ENCODE measurements around the gene PIGO. TPM values are rescaled to one million over a fixed set of nuclear protein-coding genes. Genes with fewer than 3 reads are reported as not detected.

Gene PIGO
- total and polyA plus RNA-seq, 2 experiments from 2014 or later, result 11.2 to 18.9 TPM

DNA sequence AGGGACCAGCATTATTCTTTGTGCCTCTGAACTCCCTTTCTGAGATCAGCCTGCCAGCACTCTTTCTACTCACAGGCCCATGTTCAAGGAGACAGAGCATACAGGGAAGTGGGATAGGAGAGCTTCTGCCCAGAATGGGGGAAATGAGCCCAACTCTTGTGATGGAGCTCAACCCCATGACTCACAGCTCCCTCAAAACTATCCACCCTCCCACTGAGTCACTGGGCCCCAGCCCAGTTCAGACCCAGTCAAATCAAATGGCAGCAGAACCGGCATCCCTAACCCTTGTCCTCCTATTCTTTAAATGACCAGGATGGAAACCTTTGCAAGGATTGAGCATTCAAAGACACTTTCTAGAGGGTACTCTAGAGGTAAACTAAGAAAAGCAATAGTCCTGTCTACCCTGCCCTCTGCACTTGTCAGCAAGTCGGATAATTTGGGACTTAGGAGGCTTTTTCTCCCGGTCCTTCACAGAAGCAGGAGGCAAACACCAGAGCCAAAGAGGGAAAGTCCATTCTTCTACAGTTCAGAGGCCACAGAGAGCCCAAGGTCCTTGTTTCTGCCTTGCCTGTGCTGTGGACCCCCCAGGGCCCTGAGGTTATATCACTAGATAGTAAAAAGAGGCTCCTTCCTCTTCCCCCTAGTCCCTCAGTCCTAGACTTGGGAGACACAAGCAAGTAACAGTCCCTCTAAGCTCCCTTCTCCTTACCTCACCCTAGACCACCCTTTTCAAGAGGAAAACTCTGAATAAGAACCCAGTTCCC is 16.0 kb upstream of the PIGO start:
- Mint-ChIP-seq H3K27me3 (ENCODE audit: insufficient read depth, low read depth, poor library complexity) (peaks cover 16% of the 10 kb centered on the region), H3K36me3 (ENCODE audit: low read depth) (no peaks in the 10 kb centered on the region; the same call in 2 of the 3 replicates), H3K9me3 (no peaks in the 10 kb centered on the region), H3K27ac (no peak overlapping the region), H3K4me1 (peaks cover 39% of the 10 kb centered on the region), H3K4me3 (peak overlapping the region; percentile 78; the same call in 2 of the 3 replicates)
- TF ChIP-seq, protein P1, sequence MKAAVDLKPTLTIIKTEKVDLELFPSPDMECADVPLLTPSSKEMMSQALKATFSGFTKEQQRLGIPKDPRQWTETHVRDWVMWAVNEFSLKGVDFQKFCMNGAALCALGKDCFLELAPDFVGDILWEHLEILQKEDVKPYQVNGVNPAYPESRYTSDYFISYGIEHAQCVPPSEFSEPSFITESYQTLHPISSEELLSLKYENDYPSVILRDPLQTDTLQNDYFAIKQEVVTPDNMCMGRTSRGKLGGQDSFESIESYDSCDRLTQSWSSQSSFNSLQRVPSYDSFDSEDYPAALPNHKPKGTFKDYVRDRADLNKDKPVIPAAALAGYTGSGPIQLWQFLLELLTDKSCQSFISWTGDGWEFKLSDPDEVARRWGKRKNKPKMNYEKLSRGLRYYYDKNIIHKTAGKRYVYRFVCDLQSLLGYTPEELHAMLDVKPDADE (IDR thresholded peaks at IDR 0.05), result no peak
- no peak for TF ChIP-seq EZH2 (IDR thresholded peaks at IDR 0.05; ENCODE audit: low read depth, unreplicated experiment)
- TF ChIP-seq CREB1 (CRISPR knock-in tag; IDR thresholded peaks at IDR 0.05; ENCODE audit: low read depth), result no peak
- TF ChIP-seq, protein P2, sequence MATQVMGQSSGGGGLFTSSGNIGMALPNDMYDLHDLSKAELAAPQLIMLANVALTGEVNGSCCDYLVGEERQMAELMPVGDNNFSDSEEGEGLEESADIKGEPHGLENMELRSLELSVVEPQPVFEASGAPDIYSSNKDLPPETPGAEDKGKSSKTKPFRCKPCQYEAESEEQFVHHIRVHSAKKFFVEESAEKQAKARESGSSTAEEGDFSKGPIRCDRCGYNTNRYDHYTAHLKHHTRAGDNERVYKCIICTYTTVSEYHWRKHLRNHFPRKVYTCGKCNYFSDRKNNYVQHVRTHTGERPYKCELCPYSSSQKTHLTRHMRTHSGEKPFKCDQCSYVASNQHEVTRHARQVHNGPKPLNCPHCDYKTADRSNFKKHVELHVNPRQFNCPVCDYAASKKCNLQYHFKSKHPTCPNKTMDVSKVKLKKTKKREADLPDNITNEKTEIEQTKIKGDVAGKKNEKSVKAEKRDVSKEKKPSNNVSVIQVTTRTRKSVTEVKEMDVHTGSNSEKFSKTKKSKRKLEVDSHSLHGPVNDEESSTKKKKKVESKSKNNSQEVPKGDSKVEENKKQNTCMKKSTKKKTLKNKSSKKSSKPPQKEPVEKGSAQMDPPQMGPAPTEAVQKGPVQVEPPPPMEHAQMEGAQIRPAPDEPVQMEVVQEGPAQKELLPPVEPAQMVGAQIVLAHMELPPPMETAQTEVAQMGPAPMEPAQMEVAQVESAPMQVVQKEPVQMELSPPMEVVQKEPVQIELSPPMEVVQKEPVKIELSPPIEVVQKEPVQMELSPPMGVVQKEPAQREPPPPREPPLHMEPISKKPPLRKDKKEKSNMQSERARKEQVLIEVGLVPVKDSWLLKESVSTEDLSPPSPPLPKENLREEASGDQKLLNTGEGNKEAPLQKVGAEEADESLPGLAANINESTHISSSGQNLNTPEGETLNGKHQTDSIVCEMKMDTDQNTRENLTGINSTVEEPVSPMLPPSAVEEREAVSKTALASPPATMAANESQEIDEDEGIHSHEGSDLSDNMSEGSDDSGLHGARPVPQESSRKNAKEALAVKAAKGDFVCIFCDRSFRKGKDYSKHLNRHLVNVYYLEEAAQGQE (IDR thresholded peaks at IDR 0.05; ENCODE audit: unreplicated experiment), result no peak
- TF ChIP-seq, protein P3, sequence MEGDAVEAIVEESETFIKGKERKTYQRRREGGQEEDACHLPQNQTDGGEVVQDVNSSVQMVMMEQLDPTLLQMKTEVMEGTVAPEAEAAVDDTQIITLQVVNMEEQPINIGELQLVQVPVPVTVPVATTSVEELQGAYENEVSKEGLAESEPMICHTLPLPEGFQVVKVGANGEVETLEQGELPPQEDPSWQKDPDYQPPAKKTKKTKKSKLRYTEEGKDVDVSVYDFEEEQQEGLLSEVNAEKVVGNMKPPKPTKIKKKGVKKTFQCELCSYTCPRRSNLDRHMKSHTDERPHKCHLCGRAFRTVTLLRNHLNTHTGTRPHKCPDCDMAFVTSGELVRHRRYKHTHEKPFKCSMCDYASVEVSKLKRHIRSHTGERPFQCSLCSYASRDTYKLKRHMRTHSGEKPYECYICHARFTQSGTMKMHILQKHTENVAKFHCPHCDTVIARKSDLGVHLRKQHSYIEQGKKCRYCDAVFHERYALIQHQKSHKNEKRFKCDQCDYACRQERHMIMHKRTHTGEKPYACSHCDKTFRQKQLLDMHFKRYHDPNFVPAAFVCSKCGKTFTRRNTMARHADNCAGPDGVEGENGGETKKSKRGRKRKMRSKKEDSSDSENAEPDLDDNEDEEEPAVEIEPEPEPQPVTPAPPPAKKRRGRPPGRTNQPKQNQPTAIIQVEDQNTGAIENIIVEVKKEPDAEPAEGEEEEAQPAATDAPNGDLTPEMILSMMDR (conservative IDR thresholded peaks at IDR 0.05; ENCODE audit: low read depth in 2 of 2), result no peak
- no peaks in the 10 kb centered on the region for H3K9me2 ChIP-seq (ENCODE audit: insufficient read depth)
- H3K27me3 ChIP-seq (ENCODE audit: insufficient read depth), result no peaks in the 10 kb centered on the region
- peak overlapping the region; percentile 46; the same call in 1 of the 2 replicates for H3K4me3 ChIP-seq
- no peak overlapping the region for H3K27ac ChIP-seq (ENCODE audit: low read depth)
- H3K36me3 ChIP-seq (ENCODE audit: insufficient read depth), result no peaks in the 10 kb centered on the region
- no peaks in the 10 kb centered on the region for H4K20me1 ChIP-seq (replicated peaks; ENCODE audit: insufficient read depth)
- H3K79me2 ChIP-seq (replicated peaks; ENCODE audit: insufficient read depth), result peaks cover 16% of the 10 kb centered on the region; the same call in 1 of the 2 replicates
- DNase-seq (ENCODE audit: low spot score) (no peak), ATAC-seq (no peak)
- H3F3A ChIP-seq (replicated peaks; ENCODE audit: low read depth), result 0 out of 2 replicates have a peak, but pooled peaks cover 7% of the 10 kb centered on the region
- H3K4me2 ChIP-seq, result peak overlapping the region; percentile 78
- H3K4me1 ChIP-seq (ENCODE audit: insufficient read depth), result peaks cover 16% of the 10 kb centered on the region
- no peak overlapping the region for H2AFZ ChIP-seq

Data from GM23338 (cell line).